HEK293T (cell line): ENCODE results near the gene ART4.

Experiments
- CTCF ChIA-PET: fragments of 350-600 bp; formaldehyde crosslinking; extraction: SDS; loops from one replicate; lab custom pipeline; 2021; ENCODE audit warnings: antibody characterized with exemption, inconsistent platforms; lab: Yijun Ruan, JAX
- POLR2A ChIA-PET: fragments of 350-600 bp; formaldehyde crosslinking; extraction: SDS; loops from one replicate; lab custom pipeline; 2020; ENCODE audit warnings: antibody characterized with exemption, inconsistent platforms; lab: Yijun Ruan, JAX
- DNase-seq: peaks from one replicate; pipeline ENCODE4 v3.0.0; 2012; ENCODE audit warnings: mixed read lengths; ENCODE audit errors: extremely low spot score
- ARNT ChIP-seq: fragments of 450-650 bp; IDR thresholded peaks from 2 replicates; pipeline ENCODE4 v1.6.1; 2017; ENCODE audit warnings: mild to moderate bottlenecking
- BHLHE40 ChIP-seq: fragments of 450-650 bp; IDR thresholded peaks from 2 replicates; pipeline ENCODE4 v1.6.1; 2016; ENCODE audit warnings: mild to moderate bottlenecking, moderate library complexity, borderline replicate concordance
- CTBP1 ChIP-seq: fragments of 450-650 bp; IDR thresholded peaks from 2 replicates; pipeline ENCODE4 v1.6.1; 2016; ENCODE audit warnings: borderline replicate concordance
- ELF4 ChIP-seq: fragments of 450-650 bp; IDR thresholded peaks from 2 replicates; pipeline ENCODE4 v1.6.1; 2017; ENCODE audit warnings: antibody characterized with exemption
- FOXA1 ChIP-seq: fragments of 450-650 bp; IDR thresholded peaks from 2 replicates; pipeline ENCODE4 v1.6.1; 2016; ENCODE audit warnings: mild to moderate bottlenecking
- FOXK2 ChIP-seq: fragments of 450-650 bp; IDR thresholded peaks from 2 replicates; pipeline ENCODE4 v1.6.1; 2016; ENCODE audit warnings: mild to moderate bottlenecking
- FOXM1 ChIP-seq: fragments of 450-650 bp; IDR thresholded peaks from 2 replicates; pipeline ENCODE4 v1.6.1; 2017; ENCODE audit warnings: mild to moderate bottlenecking, borderline replicate concordance
- HDGF ChIP-seq: fragments of 450-650 bp; IDR thresholded peaks from 2 replicates; pipeline ENCODE4 v1.6.1; 2017; ENCODE audit warnings: antibody characterized with exemption, borderline replicate concordance
- L3MBTL2 ChIP-seq: fragments of 450-650 bp; conservative IDR thresholded peaks from 2 replicates; pipeline ENCODE4 v1.6.1; 2016; ENCODE audit warnings: mild to moderate bottlenecking
- LEF1 ChIP-seq: fragments of 450-650 bp; IDR thresholded peaks from 2 replicates; pipeline ENCODE4 v1.6.1; 2017; ENCODE audit warnings: mild to moderate bottlenecking, borderline replicate concordance
- NFRKB ChIP-seq: fragments of 450-650 bp; IDR thresholded peaks from 2 replicates; pipeline ENCODE4 v1.6.1; 2016; ENCODE audit warnings: mild to moderate bottlenecking, moderate library complexity
- PKNOX1 ChIP-seq: fragments of 450-650 bp; IDR thresholded peaks from 2 replicates; pipeline ENCODE4 v1.6.1; 2016
- SP1 ChIP-seq: fragments of 450-650 bp; IDR thresholded peaks from 2 replicates; pipeline ENCODE4 v1.6.1; 2017
- SUZ12 ChIP-seq: fragments of 450-650 bp; IDR thresholded peaks from 2 replicates; pipeline ENCODE4 v1.6.1; 2016; ENCODE audit warnings: mild to moderate bottlenecking
- TARDBP ChIP-seq: fragments of 450-650 bp; IDR thresholded peaks from 2 replicates; pipeline ENCODE4 v1.6.1; 2016
- ZNF384 ChIP-seq: fragments of 450-650 bp; IDR thresholded peaks from 2 replicates; pipeline ENCODE4 v1.6.1; 2016

The ART4 gene

DNA sequence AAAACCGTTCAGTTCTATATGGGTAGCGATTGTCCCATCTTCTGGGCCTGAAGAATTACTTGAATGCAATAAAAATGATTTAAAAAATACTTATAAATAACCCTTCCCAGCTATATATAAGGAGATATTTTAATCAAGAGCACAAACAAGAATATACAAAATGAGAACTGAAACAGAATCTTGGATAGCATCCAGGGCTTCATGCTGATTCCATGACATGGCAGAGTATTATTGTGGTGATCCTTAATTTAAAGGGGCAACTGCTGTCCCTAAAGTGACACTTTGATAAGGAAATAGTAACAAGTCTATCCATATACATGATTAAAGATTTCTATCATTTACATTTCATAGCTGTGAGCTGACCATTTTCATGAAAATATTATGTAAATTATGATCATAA is 58.9 kb downstream of the ART4 start:
- ChIA-PET CTCF (interaction anchor here (0.6 to 0.7 kb wide), 2 partner anchors 25 to 857 kb away, joined by 3 read pairs; no protein-coding TSS in a partner anchor), POLR2A (interaction anchor here (1.0 to 3.7 kb wide), 2 partner anchors 14 to 20 kb away, joined by 3 to 25 read pairs; a partner anchor contains a TSS)
- no peak for DNase-seq
- TF ChIP-seq SUZ12 (no peak), L3MBTL2 (no peak), BHLHE40 (no peak), ELF4 (no peak), SP1 (no peak), CTBP1 (no peak), HDGF (no peak), ZNF384 (no peak), FOXM1 (no peak), FOXK2 (no peak)

GRCh38 chr12:14782756-14783155 is 60.6 kb downstream of the ART4 start:
- no peak for DNase-seq
- TF ChIP-seq ELF4 = no peak
- ChIA-PET CTCF (no interaction called here), POLR2A (interaction anchor here (2.6 to 3.7 kb wide), 2 partner anchors 12 kb away, joined by 25 to 31 read pairs; a partner anchor contains a TSS)

DNA sequence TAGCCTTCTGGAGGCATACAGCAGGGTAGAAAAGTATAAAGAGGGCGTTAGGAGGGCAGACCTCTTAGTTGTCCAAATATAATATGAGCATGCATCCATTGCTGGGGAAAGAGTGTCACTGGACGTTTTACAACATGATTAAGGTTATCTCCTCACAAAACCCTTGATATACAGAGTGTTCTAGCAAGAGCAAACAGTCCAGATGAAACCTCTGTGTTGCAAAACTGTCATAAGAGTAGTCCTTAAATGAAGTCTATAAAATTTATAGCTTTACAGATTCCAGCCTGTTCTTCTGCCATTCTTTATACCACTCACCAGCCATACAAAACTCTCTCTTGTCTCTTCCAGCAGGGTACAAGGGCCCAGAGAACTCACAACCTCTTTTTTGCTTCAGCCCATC is 61.8 kb downstream of the ART4 start:
- CTCF ChIA-PET = interaction anchor here (0.5 to 0.6 kb wide), 2 partner anchors 60 to 214 kb away, joined by 3 to 5 read pairs; no protein-coding TSS in a partner anchor
- TF ChIP-seq HDGF (no peak), ZNF384 (no peak), SP1 (no peak), TARDBP (no peak), LEF1 (no peak), SUZ12 (no peak), ARNT (no peak), NFRKB (no peak), CTBP1 (no peak), BHLHE40 (no peak), FOXM1 (no peak), L3MBTL2 (no peak), FOXK2 (no peak), FOXA1 (no peak), PKNOX1 (no peak), ELF4 (no peak)
- DNase-seq = no peak
- POLR2A ChIA-PET = interaction anchor here (0.8 to 2.6 kb wide), 3 partner anchors 11 to 22 kb away, joined by 3 to 31 read pairs (median 9); partner anchors contain the start of genes C12orf60 and WBP11

DNA sequence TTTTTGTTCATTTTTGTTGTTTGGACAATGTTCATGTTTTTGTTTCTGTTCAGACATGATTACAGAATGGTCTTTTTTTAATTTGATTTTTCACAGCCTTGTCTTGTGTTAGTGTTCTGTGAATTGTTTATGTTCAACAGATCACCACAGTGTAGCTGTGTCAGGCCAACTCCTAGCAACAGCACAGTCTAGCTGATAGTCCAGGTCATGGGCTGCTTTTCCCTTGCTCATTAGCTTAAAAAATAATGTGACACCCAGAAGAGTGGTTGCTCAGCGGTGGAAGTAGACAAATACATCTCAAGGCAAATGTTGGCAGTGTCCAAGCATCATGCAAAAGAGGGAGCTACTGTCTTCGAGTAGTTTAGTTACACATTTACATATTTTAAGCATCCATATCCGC is 62.5 kb downstream of the ART4 start:
- ChIA-PET CTCF (interaction anchor here (0.5 kb wide), 1 partner anchor 61 kb away, joined by 3 read pairs; no protein-coding TSS in a partner anchor), POLR2A (interaction anchor here (2.1 to 2.6 kb wide), 2 partner anchors 10 to 23 kb away, joined by 9 to 31 read pairs; partner anchors contain the start of genes C12orf60 and WBP11)
- DNase-seq = no peak
- no peak for TF ChIP-seq HDGF
- no peak for TF ChIP-seq NFRKB
- TF ChIP-seq ELF4 = no peak
- no peak for TF ChIP-seq PKNOX1
- TF ChIP-seq L3MBTL2 = no peak
- no peak for TF ChIP-seq FOXA1
- no peak for TF ChIP-seq SP1
- TF ChIP-seq ZNF384 = no peak
- TF ChIP-seq SUZ12 = no peak
- no peak for TF ChIP-seq FOXM1
- TF ChIP-seq ARNT = no peak
- no peak for TF ChIP-seq CTBP1
- no peak for TF ChIP-seq FOXK2
- no peak for TF ChIP-seq TARDBP
- TF ChIP-seq BHLHE40 = no peak
- no peak for TF ChIP-seq LEF1

DNA sequence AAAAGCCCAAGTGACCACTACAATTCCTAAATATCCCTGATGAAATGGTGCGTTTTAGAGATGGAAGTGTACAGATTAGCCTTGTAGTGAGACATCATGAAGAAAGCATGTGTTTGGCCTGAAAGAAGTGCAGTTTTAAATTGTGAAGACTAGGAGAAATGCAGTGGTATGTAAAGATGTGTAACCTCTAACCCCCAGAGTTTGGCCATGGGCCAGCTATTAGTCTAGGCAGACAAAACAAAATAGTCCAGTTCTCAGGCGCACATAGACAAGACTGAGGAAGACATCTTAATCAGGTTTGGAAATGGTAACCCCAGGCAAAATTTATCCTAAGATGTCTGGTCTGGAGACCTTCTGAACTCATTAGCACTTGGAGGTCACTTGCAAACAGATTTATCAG is 63.5 kb downstream of the ART4 start:
- CTCF ChIA-PET = no interaction called here
- TF ChIP-seq BHLHE40 = no peak
- no peak for TF ChIP-seq NFRKB
- TF ChIP-seq TARDBP = no peak
- TF ChIP-seq ELF4 = no peak
- no peak for TF ChIP-seq L3MBTL2
- TF ChIP-seq HDGF = no peak
- no peak for TF ChIP-seq FOXM1
- no peak for TF ChIP-seq ZNF384
- TF ChIP-seq PKNOX1 = no peak
- no peak for TF ChIP-seq FOXA1
- POLR2A ChIA-PET = no interaction called here

DNA sequence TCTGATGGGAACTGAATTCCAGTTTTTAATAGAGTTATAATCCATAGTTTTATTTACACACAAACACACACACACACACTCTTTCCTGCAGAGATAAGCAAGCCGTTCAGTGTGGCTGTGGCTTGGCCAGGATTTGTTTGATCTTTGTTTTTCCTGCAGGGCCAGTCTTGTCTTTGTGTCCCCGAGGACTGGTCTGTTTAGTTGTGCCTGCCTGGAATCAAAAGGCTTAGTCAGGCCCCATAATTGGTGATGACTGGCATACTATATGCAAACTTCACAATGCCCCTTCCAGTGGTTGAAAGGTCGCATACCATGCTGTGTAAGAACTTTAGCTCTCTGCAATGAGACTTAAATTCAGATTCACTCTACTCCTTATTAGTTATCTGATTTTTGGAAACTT is 66.1 kb downstream of the ART4 start:
- CTCF ChIA-PET = interaction anchor here (1.1 kb wide), 1 partner anchor 21 kb away, joined by 3 read pairs; no protein-coding TSS in a partner anchor
- DNase-seq = no peak
- TF ChIP-seq SUZ12 (no peak), FOXK2 (no peak), NFRKB (no peak), FOXA1 (no peak), HDGF (no peak), L3MBTL2 (no peak), BHLHE40 (no peak)
- POLR2A ChIA-PET = interaction anchor here (1.4 kb wide), 1 partner anchor 26 kb away, joined by 4 read pairs; the partner anchor contains the start of genes C12orf60 and WBP11

More for the DNA sequence above, 63.5 kb downstream of the ART4 start:
- no peak for DNase-seq
